Nephron (organoid): ENCODE data around the gene ZFAND2A.

ENCODE experiments used
- H3K27ac Mint-ChIP-seq, 3 experiments: 2 replicates each; pipeline ENCODE4 v1.8.0; 2020; ENCODE audit warnings: mixed read lengths in 3 of 3, mild to moderate bottlenecking in 2 of 3, moderate library complexity in 1 of 3
- H3K27me3 Mint-ChIP-seq: 2 replicates; pipeline ENCODE4 v1.8.0; 2021; ENCODE audit warnings: low read depth, mild to moderate bottlenecking, moderate library complexity, mixed read lengths
- H3K36me3 Mint-ChIP-seq: 2 replicates; pipeline ENCODE4 v1.8.0; 2020; ENCODE audit warnings: low read depth, mixed read lengths
- H3K4me1 Mint-ChIP-seq: 2 replicates; pipeline ENCODE4 v1.8.0; 2020; ENCODE audit warnings: mixed read lengths
- H3K4me3 Mint-ChIP-seq, 3 experiments: 2 replicates each; pipeline ENCODE4 v1.8.0; 2020; ENCODE audit warnings: mild to moderate bottlenecking in 3 of 3, mixed read lengths in 3 of 3, moderate library complexity in 2 of 3
- H3K9me3 Mint-ChIP-seq: 2 replicates; pipeline ENCODE4 v1.8.0; 2020; ENCODE audit warnings: mixed read lengths
- CTCF ChIP-seq, 3 experiments: fragments of 200-600 bp; sonication (generic); IDR thresholded peaks; one replicate each; pipeline ENCODE4 v1.5.0; 2021; ENCODE audit warnings: antibody characterized with exemption in 3 of 3; ENCODE audit not compliant: unreplicated experiment in 3 of 3

Gene ZFAND2A

GRCh38 chr7:1176891-1177373 is 16.9 kb upstream of the ZFAND2A start:
- Mint-ChIP-seq H3K36me3 (no peaks in the 10 kb centered on the region), H3K27ac (no peak overlapping the region), H3K4me3 (peak overlapping the region in 1 of 3 experiments; percentile 38), H3K9me3 (peaks cover 3% of the 10 kb centered on the region), H3K27me3 (peaks cover 32% of the 10 kb centered on the region), H3K4me1 (peaks cover 8% of the 10 kb centered on the region)
- TF ChIP-seq CTCF (IDR thresholded peaks at IDR 0.05; ENCODE audit: unreplicated experiment in 3 of 3) = peak; percentile 45 to 58 (median 54)

GRCh38 chr7:1175967-1176851 is 16.2 kb upstream of the ZFAND2A start:
- Mint-ChIP-seq H3K9me3 (peaks cover 3% of the 10 kb centered on the region), H3K36me3 (no peaks in the 10 kb centered on the region), H3K27ac (no peak overlapping the region), H3K4me3 (peak overlapping the region in 2 of 3 experiments; percentile 28 to 34), H3K4me1 (peaks cover 8% of the 10 kb centered on the region), H3K27me3 (peaks cover 31% of the 10 kb centered on the region)
- TF ChIP-seq CTCF (IDR thresholded peaks at IDR 0.05; ENCODE audit: unreplicated experiment in 3 of 3) = peak; percentile 82 to 91 (median 87)

GRCh38 chr7:1175597-1175966 is 15.6 kb upstream of the ZFAND2A start:
- no peak overlapping the region for H3K27ac Mint-ChIP-seq
- TF ChIP-seq CTCF (IDR thresholded peaks at IDR 0.05; ENCODE audit: unreplicated experiment in 3 of 3) = no peak
- no peaks in the 10 kb centered on the region for H3K36me3 Mint-ChIP-seq
- H3K4me3 Mint-ChIP-seq = no peak overlapping the region
- H3K27me3 Mint-ChIP-seq = peaks cover 25% of the 10 kb centered on the region
- H3K4me1 Mint-ChIP-seq = peaks cover 4% of the 10 kb centered on the region
- H3K9me3 Mint-ChIP-seq = peaks cover 3% of the 10 kb centered on the region

- Mint-ChIP-seq H3K4me1 (no peaks in the 10 kb centered on the region), H3K27ac (no peak overlapping the region), H3K36me3 (no peaks in the 10 kb centered on the region), H3K27me3 (peaks cover 21% of the 10 kb centered on the region), H3K9me3 (peaks cover 3% of the 10 kb centered on the region), H3K4me3 (no peak overlapping the region)
- no peak for TF ChIP-seq CTCF (IDR thresholded peaks at IDR 0.05; ENCODE audit: unreplicated experiment in 3 of 3)
These were observed 15.0 kb upstream of the ZFAND2A start for GRCh38 chr7:1174881-1175596.

- TF ChIP-seq CTCF (IDR thresholded peaks at IDR 0.05; ENCODE audit: unreplicated experiment in 3 of 3) = no peak
- H3K9me3 Mint-ChIP-seq = no peaks in the 10 kb centered on the region
- no peaks in the 10 kb centered on the region for H3K36me3 Mint-ChIP-seq
- no peak overlapping the region for H3K27ac Mint-ChIP-seq
- H3K27me3 Mint-ChIP-seq = peaks cover 21% of the 10 kb centered on the region
- no peak overlapping the region for H3K4me3 Mint-ChIP-seq
- no peaks in the 10 kb centered on the region for H3K4me1 Mint-ChIP-seq
These were observed 14.0 kb upstream of the ZFAND2A start for GRCh38 chr7:1174002-1174401.
